ENCODE results near the gene NDE1.

The NDE1 gene, protein sequence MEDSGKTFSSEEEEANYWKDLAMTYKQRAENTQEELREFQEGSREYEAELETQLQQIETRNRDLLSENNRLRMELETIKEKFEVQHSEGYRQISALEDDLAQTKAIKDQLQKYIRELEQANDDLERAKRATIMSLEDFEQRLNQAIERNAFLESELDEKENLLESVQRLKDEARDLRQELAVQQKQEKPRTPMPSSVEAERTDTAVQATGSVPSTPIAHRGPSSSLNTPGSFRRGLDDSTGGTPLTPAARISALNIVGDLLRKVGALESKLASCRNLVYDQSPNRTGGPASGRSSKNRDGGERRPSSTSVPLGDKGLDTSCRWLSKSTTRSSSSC

DNA sequence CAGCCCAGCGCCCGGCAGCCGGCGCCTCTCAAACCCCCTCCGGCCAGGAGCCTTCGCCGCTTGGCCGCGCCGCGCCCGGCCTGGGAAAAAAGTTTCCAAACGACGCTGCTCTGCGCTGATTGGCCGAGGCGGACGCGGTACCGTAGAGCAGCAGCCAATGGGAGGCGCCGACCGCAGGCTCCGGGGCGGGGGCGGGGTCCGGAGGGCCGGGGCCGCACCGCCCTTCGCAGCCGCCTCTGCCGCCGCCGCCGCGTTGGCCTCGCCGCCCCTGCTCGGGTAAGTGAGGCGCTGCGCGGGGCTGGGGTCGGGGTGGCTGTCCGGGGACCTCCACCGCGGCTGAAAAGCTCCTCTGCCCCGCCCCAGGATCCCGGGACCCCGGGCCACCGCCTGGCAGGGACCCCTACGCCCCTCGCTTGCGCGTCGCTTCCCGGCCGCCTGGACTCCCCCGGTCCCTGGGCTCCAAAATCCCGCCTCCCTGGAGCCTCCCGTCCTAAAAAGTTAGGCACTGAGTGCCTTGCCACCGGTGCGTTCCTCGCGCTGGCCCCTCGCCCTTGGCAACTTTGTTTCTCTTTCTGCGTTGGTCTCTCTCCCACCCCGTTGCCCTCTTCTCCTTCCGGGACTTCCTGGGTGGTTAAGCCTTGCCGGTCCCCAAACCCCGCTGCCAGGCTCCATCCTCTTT, at the start of gene NDE1:
NDE1 (plus strand) TSS at position 227 of the 679 bp plus-strand sequence. CDS start 14,534 bp downstream, outside the sequence.
- TF ChIP-seq, protein P1, sequence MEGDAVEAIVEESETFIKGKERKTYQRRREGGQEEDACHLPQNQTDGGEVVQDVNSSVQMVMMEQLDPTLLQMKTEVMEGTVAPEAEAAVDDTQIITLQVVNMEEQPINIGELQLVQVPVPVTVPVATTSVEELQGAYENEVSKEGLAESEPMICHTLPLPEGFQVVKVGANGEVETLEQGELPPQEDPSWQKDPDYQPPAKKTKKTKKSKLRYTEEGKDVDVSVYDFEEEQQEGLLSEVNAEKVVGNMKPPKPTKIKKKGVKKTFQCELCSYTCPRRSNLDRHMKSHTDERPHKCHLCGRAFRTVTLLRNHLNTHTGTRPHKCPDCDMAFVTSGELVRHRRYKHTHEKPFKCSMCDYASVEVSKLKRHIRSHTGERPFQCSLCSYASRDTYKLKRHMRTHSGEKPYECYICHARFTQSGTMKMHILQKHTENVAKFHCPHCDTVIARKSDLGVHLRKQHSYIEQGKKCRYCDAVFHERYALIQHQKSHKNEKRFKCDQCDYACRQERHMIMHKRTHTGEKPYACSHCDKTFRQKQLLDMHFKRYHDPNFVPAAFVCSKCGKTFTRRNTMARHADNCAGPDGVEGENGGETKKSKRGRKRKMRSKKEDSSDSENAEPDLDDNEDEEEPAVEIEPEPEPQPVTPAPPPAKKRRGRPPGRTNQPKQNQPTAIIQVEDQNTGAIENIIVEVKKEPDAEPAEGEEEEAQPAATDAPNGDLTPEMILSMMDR (IDR thresholded peaks at IDR 0.05; ENCODE audit: insufficient read depth, low read depth, low read length, missing control alignments) = no peak
- peak; percentile 93 for DNase-seq (ENCODE audit: low read depth)
- H3K4me3 ChIP-seq (ENCODE audit: low read depth, low read length) = peak within 1 kb of the TSS; percentile 96

DNA sequence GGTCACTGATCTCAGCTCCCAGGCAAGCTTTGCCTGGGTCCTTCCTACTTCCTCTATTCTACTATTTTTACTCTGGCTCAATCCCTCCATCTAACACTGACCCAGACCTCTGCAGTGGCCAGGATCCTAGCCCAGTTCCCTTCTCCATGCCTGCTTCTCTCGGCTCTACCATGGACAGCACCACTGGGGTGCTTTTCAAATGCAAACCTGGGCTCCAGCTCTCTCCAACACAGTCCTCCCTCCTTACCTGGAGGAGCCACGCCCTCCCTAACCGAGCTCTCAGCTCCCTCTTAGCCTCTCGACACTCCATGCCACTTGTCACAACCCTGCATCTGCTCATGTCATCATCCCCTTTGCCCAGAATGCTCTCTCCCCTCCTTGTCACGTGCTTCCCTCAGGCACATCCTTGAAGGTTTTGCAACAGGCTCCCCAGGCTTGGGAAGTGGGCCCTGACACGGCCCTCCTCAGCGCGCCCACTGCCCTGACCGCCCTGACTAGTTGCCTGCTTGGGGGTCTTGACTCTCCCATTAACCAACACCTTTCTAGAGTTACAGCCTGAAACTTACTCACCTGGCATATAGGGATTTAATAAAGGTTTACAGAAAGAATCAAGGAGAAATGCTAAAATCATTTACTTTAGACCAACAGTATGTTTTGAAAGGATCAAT, 48.7 kb upstream of the NDE1 start:
- TF ChIP-seq, protein P1 (IDR thresholded peaks at IDR 0.05; ENCODE audit: insufficient read depth, low read depth, low read length, missing control alignments) = no peak
- H3K4me3 ChIP-seq (ENCODE audit: low read depth, low read length) = no peak overlapping the region
- no peak for DNase-seq (ENCODE audit: low read depth)

DNA sequence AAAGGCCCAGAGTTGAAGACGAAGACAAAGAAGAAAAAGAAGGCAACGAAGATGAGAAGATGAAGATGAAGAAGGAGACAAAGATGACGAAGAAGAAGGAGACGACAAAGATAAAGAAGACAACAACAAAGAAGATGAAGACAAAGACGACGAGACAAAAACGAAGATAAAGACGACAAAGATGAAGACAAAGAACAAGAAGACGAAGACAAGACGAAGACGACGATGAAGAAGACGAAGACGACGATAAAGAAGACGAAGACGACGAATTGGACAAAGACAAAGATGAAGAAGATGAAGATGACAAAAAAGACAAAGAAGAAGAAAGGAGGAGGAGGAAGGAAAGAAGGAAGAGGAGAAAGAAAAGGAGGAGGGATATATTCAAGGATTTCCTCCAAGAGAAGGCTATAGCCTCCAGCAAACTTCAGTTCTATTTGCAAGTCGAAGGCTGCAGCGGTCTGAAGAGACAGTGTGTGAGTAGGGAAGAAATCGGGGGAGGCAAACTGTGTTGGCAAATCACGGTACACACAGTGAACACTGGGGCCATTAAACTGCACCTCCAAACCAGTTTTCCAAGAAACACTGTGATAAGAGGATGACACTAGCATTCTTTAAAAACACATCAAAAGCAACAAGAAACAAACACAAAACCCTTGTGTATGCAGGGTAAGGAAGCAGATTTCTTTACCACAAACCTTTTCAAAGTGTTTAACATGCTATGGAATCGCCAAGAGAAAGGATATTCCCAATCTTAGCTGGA, 47.6 kb upstream of the NDE1 start:
- no peak for DNase-seq (ENCODE audit: low read depth)
- TF ChIP-seq, protein P1 (IDR thresholded peaks at IDR 0.05; ENCODE audit: insufficient read depth, low read depth, low read length, missing control alignments) = no peak

DNA sequence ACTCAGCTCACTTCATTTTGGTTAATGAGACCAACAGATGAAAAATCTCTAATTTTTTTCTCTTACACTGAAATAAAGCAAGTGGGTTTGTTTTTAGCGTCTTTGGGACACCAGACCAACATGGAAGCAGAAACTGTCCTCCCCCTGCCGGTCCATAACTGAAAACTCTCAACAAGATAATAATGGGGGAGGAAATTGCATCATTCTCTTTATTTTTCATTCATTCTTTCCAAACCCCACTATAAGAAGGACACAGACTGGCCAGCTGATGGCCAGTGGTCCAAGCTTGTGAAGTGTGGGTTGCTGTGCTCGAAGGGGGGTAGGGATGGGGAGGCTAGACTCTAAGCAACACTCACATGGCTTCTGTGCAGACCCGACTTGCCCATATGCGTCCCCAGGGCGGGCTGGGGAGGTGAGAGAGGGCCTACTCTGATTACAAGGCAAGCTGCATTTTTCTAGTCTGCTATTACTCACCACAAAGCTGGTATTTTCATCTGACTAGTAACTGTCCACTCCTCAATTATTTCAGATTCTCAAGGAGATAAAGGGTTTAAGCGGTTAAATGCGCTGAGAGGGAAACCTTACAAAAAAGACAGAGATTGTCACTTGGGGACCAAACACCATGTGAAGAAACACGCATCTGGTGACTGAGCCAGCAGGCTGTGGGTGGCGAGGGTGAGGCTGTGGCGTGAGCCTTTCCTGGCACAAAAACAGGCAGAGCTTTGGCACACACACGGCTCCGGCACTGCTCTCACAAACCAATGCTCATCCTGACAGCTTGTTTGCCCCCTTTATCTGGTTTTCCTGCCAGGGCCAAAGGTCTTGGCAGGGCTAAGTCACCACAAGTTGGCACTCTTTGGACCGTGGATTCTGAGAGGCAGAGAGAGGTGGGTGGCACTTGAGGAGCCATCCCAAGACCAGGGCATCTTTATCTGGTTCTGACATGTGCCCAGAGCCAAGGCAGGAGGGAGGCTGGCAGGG, 45.3 kb upstream of the NDE1 start:
- no peak overlapping the region for H3K4me3 ChIP-seq (ENCODE audit: low read depth, low read length)
- no peak for DNase-seq (ENCODE audit: low read depth)
- TF ChIP-seq, protein P1 (IDR thresholded peaks at IDR 0.05; ENCODE audit: insufficient read depth, low read depth, low read length, missing control alignments) = no peak

More for the DNA sequence above, 47.6 kb upstream of the NDE1 start:
- no peak overlapping the region for H3K4me3 ChIP-seq (ENCODE audit: low read depth, low read length)

DNA sequence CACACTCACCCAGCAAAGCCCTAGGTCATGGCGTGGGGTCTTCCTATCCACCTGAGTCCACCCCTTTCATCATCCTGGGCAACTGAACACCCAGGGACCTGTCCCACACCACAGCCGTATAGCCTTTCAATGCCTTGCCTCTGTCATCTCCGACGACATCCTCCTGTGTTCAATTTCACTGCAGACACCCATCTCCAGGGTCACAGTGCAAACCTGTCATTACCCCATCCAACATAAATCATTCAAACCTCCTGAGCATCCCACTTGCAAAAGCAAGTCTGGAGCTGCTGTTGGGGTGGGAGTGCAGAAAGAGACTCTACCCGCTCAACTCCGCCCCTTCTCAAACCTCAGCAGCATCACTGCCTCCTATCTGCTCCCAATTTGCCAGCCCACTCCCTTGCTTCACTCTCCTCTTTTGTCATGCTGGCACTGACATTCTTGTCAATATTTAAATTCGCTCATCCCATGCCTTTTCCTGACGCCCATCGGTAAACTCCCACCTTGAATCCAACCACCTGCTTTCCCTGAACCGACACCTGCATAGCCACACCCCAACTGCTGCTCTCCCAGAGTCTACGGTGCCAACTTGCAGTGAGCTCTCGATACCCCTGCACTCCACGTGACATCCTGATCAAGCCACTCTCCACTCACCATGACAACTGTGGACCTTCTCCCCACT, 44.1 kb upstream of the NDE1 start:
- TF ChIP-seq, protein P1 (IDR thresholded peaks at IDR 0.05; ENCODE audit: insufficient read depth, low read depth, low read length, missing control alignments) = no peak
- H3K4me3 ChIP-seq (ENCODE audit: low read depth, low read length) = no peak overlapping the region
- DNase-seq (ENCODE audit: low read depth) = no peak

All from GM12865 (cell line).